Calu3 (cell line): ENCODE measurements around the gene SRRM1. TPM values are rescaled to one million over a fixed set of nuclear protein-coding genes. Genes with fewer than 3 reads are reported as not detected.
"Not testable (repeated sequence)": the region's sequence is repeated elsewhere in the genome, so short reads cannot be mapped to it uniquely, and the experiment has no call there.

Source experiments
- BruUV-seq: library from RNA; stranded (reverse); fragments of 400-500 nt; replicated peaks from 2 replicates; lab custom pipeline; 2021; lab: Mats Ljungman, UMichigan
- CTCF ChIA-PET: fragments of 300-600 bp; sonication (Branson Sonifier 250); formaldehyde crosslinking; loops from one replicate; lab custom pipeline; 2022; ENCODE audit warnings: antibody characterized with exemption; lab: Charles Lee
- DNase-seq: peaks from one replicate; pipeline ENCODE4 v3.0.0; 2022
- H3K27ac Mint-ChIP-seq: one replicate; pipeline ENCODE4 v1.8.0; 2022; ENCODE audit warnings: mixed read lengths; ENCODE audit not compliant: unreplicated experiment
- H3K27me3 Mint-ChIP-seq: one replicate; pipeline ENCODE4 v1.8.0; 2022; ENCODE audit warnings: mixed read lengths; ENCODE audit not compliant: unreplicated experiment
- H3K36me3 Mint-ChIP-seq: one replicate; pipeline ENCODE4 v1.8.0; 2022; ENCODE audit warnings: mild to moderate bottlenecking, moderate library complexity, mixed read lengths; ENCODE audit not compliant: insufficient read depth, unreplicated experiment
- H3K4me1 Mint-ChIP-seq: one replicate; pipeline ENCODE4 v1.8.0; 2022; ENCODE audit warnings: mild to moderate bottlenecking, low read depth, mixed read lengths; ENCODE audit not compliant: unreplicated experiment
- H3K4me3 Mint-ChIP-seq: one replicate; pipeline ENCODE4 v1.8.0; 2022; ENCODE audit warnings: mild to moderate bottlenecking, low read depth, moderate library complexity, mixed read lengths; ENCODE audit not compliant: unreplicated experiment
- H3K9me3 Mint-ChIP-seq: one replicate; pipeline ENCODE4 v1.8.0; 2022; ENCODE audit warnings: low read depth, mixed read lengths; ENCODE audit not compliant: unreplicated experiment
- intact Hi-C: fragments of 100-400 bp; cut with micrococcal nuclease; formaldehyde crosslinking; loops from one replicate; pipeline ENCODE4 v1.10.0; 2022; ENCODE audit not compliant: unreplicated experiment
- total RNA-seq: library from RNA; stranded (reverse); gene quantifications from 2 replicates; pipeline ENCODE4 v1.2.3, GENCODE V29; 2022
- TF ChIP-seq, protein P1 (sequence below): fragments of 200-600 bp; IDR thresholded peaks from one replicate; pipeline ENCODE4 v1.8.0; 2022; ENCODE audit warnings: antibody characterized with exemption; ENCODE audit not compliant: unreplicated experiment

SRRM1 gene
- total RNA-seq, 1 experiment from 2014 or later, result 130 TPM

DNA sequence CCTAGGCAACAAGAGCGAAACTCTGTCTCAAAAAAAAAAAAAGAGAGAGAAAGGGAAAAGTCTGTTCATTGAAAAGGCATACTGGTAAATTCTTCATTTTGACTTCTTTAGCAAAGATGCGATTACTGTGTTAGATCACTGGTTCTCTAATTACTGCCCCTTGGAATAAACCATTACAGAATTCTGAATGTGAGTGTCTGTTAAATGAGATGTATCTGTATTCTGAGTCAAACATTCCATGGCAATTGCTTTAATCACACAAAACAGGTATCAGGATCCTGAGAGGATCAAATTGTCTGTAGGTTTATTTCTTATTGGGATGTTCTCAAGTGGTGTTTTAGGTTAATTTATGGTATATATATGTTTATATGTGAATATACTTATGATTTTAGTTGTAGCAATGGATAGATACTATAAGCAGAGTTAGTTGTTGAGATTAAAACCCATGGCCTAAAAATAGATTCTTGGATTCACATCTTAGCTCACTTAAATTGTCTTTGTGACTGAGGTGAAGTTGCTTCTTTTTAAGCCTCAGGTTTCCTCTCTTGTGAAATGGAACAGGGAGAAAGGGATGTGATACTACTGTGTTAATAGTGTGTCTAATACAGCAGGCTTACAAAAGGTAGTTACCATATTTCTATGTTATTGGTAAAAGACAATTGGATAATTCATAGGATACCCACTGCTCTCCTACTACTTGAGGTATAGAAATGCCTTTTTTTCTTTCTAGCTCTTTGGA lies 16.2 kb downstream of the SRRM1 start:
- Mint-ChIP-seq H3K27ac (no peak overlapping the region), H3K4me1 (peaks cover 21% of the 10 kb centered on the region), H3K27me3 (no peaks in the 10 kb centered on the region), H3K4me3 (no peak overlapping the region), H3K36me3 (peaks cover 62% of the 10 kb centered on the region), H3K9me3 (no peaks in the 10 kb centered on the region)
- BruUV-seq, result no TSS peak
- CTCF ChIA-PET, result interaction anchor here (0.7 kb wide), 1 partner anchor 542 kb away, joined by 3 read pairs; no protein-coding TSS in a partner anchor
- TF ChIP-seq, protein P1, sequence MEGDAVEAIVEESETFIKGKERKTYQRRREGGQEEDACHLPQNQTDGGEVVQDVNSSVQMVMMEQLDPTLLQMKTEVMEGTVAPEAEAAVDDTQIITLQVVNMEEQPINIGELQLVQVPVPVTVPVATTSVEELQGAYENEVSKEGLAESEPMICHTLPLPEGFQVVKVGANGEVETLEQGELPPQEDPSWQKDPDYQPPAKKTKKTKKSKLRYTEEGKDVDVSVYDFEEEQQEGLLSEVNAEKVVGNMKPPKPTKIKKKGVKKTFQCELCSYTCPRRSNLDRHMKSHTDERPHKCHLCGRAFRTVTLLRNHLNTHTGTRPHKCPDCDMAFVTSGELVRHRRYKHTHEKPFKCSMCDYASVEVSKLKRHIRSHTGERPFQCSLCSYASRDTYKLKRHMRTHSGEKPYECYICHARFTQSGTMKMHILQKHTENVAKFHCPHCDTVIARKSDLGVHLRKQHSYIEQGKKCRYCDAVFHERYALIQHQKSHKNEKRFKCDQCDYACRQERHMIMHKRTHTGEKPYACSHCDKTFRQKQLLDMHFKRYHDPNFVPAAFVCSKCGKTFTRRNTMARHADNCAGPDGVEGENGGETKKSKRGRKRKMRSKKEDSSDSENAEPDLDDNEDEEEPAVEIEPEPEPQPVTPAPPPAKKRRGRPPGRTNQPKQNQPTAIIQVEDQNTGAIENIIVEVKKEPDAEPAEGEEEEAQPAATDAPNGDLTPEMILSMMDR, result no peak
- DNase-seq, result no peak
- intact Hi-C loops, result no loop called here

DNA sequence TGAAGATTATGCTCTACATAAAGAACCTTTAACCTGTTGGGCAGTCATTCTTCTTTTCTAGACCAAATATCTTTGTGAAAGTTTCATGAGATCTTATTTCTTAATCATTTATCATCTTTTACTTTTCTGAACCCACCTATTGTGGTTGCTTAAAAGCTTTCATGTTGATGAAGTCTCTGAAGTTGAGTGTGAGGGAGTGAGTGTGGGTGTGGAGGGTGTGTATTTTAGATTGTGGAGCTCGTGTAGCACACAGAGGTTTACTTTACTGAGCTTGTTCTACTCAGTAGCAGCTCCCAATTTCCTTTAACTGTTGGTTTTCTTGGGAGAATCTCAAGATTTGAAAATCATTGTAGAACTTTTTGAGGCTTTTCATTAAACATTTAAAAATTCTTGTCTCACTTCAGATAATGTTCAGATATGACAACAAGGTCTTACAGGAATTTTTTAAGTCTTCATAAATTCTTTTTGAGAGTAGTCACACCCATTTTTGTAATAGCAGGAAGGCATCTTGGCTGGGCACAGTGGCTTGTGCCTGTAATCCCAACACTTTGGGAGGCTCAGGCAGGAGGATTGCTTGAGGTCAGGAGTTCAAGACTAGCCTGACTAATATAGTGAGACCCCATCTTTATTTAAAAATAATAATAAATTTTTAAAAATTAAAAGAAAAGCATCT lies 17.0 kb downstream of the SRRM1 start:
- Mint-ChIP-seq H3K4me1 (peaks cover 21% of the 10 kb centered on the region), H3K27ac (no peak overlapping the region), H3K9me3 (no peaks in the 10 kb centered on the region), H3K4me3 (no peak overlapping the region), H3K27me3 (no peaks in the 10 kb centered on the region), H3K36me3 (peaks cover 63% of the 10 kb centered on the region)
- no peak for DNase-seq
- no TSS peak for BruUV-seq
- CTCF ChIA-PET, result interaction anchor here (0.7 kb wide), 1 partner anchor 542 kb away, joined by 3 read pairs; no protein-coding TSS in a partner anchor
- intact Hi-C loops, result no loop called here
- TF ChIP-seq, protein P1, result no peak

DNA sequence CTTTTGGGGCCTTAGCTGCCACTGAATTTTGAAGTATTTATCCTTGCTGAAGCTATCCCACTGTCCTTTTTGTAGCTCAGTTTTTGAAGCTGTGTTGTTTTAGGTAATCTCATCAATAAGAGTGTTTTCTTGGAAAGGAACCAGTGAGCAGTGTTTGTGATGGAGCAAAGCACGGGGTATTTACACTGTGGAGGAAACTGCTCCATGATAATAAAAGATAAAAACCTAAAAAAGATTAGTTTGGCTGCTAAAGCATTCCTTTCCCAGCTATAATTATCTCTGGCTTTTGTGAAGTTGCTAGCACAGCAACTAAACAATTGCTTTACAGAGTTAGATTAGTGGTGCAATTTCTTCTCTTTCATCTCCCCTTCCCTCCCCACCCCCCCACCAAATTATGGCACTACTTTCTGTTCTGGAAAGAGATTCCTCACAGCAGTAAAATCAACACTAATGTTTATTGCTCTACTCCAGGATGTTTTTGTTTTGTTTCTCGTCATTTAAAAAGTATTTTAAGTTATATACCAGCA lies 21.5 kb downstream of the SRRM1 start:
- BruUV-seq, result no TSS peak
- no peak for DNase-seq
- H3K36me3 Mint-ChIP-seq, result peaks cover 62% of the 10 kb centered on the region

GRCh38 chr1:24666794-24667193 lies 23.7 kb downstream of the SRRM1 start:
- H3K4me3 Mint-ChIP-seq, result no peak overlapping the region
- no peaks in the 10 kb centered on the region for H3K4me1 Mint-ChIP-seq
- H3K27ac Mint-ChIP-seq, result no peak overlapping the region
- BruUV-seq, result no TSS peak
- H3K27me3 Mint-ChIP-seq, result no peaks in the 10 kb centered on the region
- CTCF ChIA-PET, result no interaction called here
- DNase-seq, result no peak
- intact Hi-C loops, result no loop called here
- no peaks in the 10 kb centered on the region for H3K9me3 Mint-ChIP-seq
- TF ChIP-seq, protein P1, result no peak
- peaks cover 73% of the 10 kb centered on the region for H3K36me3 Mint-ChIP-seq

More for the DNA sequence above, 21.5 kb downstream of the SRRM1 start:
- TF ChIP-seq, protein P1, result no peak
- intact Hi-C loops, result no loop called here
- CTCF ChIA-PET, result no interaction called here
- Mint-ChIP-seq H3K4me1 (no peaks in the 10 kb centered on the region), H3K4me3 (no peak overlapping the region), H3K9me3 (no peaks in the 10 kb centered on the region), H3K27me3 (no peaks in the 10 kb centered on the region), H3K27ac (no peak overlapping the region)

- CTCF ChIA-PET, H3K27me3 Mint-ChIP-seq, H3K9me3 Mint-ChIP-seq, DNase-seq, BruUV-seq, H3K27ac Mint-ChIP-seq, H3K4me1 Mint-ChIP-seq, intact Hi-C loops, H3K4me3 Mint-ChIP-seq: not testable (repeated sequence)
- H3K36me3 Mint-ChIP-seq, result peaks cover 66% of the 10 kb centered on the region
Measured at GRCh38 chr1:24671372-24671771, 28.3 kb downstream of the SRRM1 start.

DNA sequence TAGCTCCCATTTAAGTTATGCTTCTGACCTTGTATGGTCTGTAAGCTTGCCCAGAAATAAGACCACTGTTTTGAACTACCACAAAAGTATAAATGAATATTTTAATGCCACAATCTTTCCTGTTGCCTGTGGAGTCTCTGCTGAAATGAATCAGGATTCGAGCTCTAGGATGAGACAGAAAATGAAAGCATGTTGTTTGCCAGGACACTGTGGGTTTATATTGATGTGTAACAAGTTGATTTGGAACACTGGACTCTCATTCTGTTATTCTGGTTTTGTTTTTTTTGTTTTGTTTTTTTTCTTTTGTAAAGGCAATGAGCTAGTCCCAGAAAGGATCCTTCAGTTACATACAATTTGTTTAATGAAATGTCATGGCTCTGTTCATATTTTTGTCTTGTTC lies 29.6 kb downstream of the SRRM1 start:
- BruUV-seq, result TSS peak; percentile 70
- CTCF ChIA-PET, H3K27me3 Mint-ChIP-seq, H3K4me1 Mint-ChIP-seq, H3K27ac Mint-ChIP-seq, H3K9me3 Mint-ChIP-seq, H3K4me3 Mint-ChIP-seq, DNase-seq, intact Hi-C loops: not testable (repeated sequence)
- peaks cover 72% of the 10 kb centered on the region for H3K36me3 Mint-ChIP-seq
